SK-N-SH (cell line): ENCODE data around the gene TJP1. TPM values are rescaled to one million over a fixed set of nuclear protein-coding genes. Genes with fewer than 3 reads are reported as not detected.

ENCODE experiments used
- CTCF ChIA-PET: fragments of 300-600, 350-600 bp; formaldehyde crosslinking; extraction: SDS; loops from one replicate; lab custom pipeline; 2021; lab: Yijun Ruan, JAX
- POLR2A ChIA-PET: fragments of 350-600 bp; sonication (Branson Sonifier 250); formaldehyde crosslinking; extraction: SDS; loops from one replicate; lab custom pipeline; 2020; ENCODE audit warnings: antibody characterized with exemption, inconsistent platforms; lab: Yijun Ruan, JAX
- DNase-seq: peaks from one replicate; pipeline ENCODE4 v3.0.0; 2012
- H2AFZ ChIP-seq: fragments of 200-600 bp; sonication (generic); 2 replicates; pipeline ENCODE4 v1.8.1; 2016; ENCODE audit warnings: antibody characterized with exemption, mild to moderate bottlenecking, low read depth
- H3F3A ChIP-seq: fragments of 200-600 bp; sonication (generic); replicated peaks from 2 replicates; pipeline ENCODE3; 2016; ENCODE audit warnings: antibody characterized with exemption, mild to moderate bottlenecking; ENCODE audit not compliant: insufficient read depth
- H3K27ac ChIP-seq, 2 experiments: fragments of 200-500 bp in 1 of 2; fragments of 200-600 bp in 1 of 2; sonication (Bioruptor generic) in 1 of 2; sonication (generic), shearing (Covaris generic) in 1 of 2; 2 replicates each; pipeline versions ENCODE4 v1.5.1 to v1.6.1; 2014 to 2016; ENCODE audit warnings: low read depth in 2 of 2, inconsistent platforms in 1 of 2, low read length in 1 of 2, mild to moderate bottlenecking in 1 of 2, mixed read lengths in 1 of 2
- H3K27me3 ChIP-seq: fragments of 200-600 bp; sonication (generic), shearing (Covaris generic); 2 replicates; pipeline ENCODE4 v1.6.1; 2016; ENCODE audit warnings: mixed run types; ENCODE audit not compliant: insufficient read depth
- H3K36me3 ChIP-seq, 2 experiments: fragments of 200-500 bp in 1 of 2; fragments of 200-600 bp in 1 of 2; sonication (Bioruptor generic) in 1 of 2; sonication (generic) in 1 of 2; replicated peaks in 1 of 2; 2 replicates each; pipeline versions ENCODE3 to v1.5.1; 2014 to 2016; ENCODE audit warnings: low read length in 1 of 2, mild to moderate bottlenecking in 1 of 2; ENCODE audit not compliant: insufficient read depth in 2 of 2, control insufficient read depth in 1 of 2
- H3K4me1 ChIP-seq, 2 experiments: fragments of 200-500 bp in 1 of 2; fragments of 200-600 bp in 1 of 2; sonication (Bioruptor generic) in 1 of 2; sonication (generic), shearing (Covaris generic) in 1 of 2; 2 replicates each; pipeline versions ENCODE4 v1.5.1 to v1.6.1; 2014 to 2016; ENCODE audit warnings: low read depth in 1 of 2, low read length in 1 of 2, mixed run types in 1 of 2; ENCODE audit not compliant: insufficient read depth in 2 of 2, control insufficient read depth in 1 of 2
- H3K4me2 ChIP-seq: fragments of 200-600 bp; sonication (generic), shearing (Covaris generic); 2 replicates; pipeline ENCODE4 v1.6.1; 2017; ENCODE audit warnings: mixed run types
- H3K4me3 ChIP-seq, 2 experiments: fragments of 200-500 bp in 1 of 2; fragments of 200-600 bp in 1 of 2; sonication (Bioruptor generic) in 1 of 2; sonication (generic), shearing (Covaris generic) in 1 of 2; 2 replicates each; pipeline versions ENCODE4 v1.5.1 to v1.8.1; 2014 to 2016; ENCODE audit warnings: low read depth in 2 of 2, inconsistent platforms in 1 of 2, low read length in 1 of 2, mild to moderate bottlenecking in 1 of 2, mixed read lengths in 1 of 2, moderate library complexity in 1 of 2
- H3K79me2 ChIP-seq: fragments of 200-600 bp; sonication (generic); 2 replicates; pipeline ENCODE4 v1.8.1; 2017; ENCODE audit warnings: mild to moderate bottlenecking; ENCODE audit not compliant: insufficient read depth
- H3K9ac ChIP-seq: fragments of 200-600 bp; sonication (generic); 2 replicates; pipeline ENCODE4 v1.6.1; 2017; ENCODE audit warnings: mixed run types
- H3K9me2 ChIP-seq: fragments of 200-600 bp; sonication (generic); 2 replicates; pipeline ENCODE4 v1.6.1; 2017; ENCODE audit warnings: mixed run types
- H3K9me3 ChIP-seq: fragments of 200-600 bp; sonication (generic); 2 replicates; pipeline ENCODE4 v1.6.1; 2017; ENCODE audit warnings: mixed run types, mild to moderate bottlenecking, moderate library complexity
- H4K20me1 ChIP-seq: fragments of 200-600 bp; sonication (generic); 2 replicates; pipeline ENCODE4 v1.6.1; 2017; ENCODE audit warnings: mild to moderate bottlenecking, mixed run types; ENCODE audit not compliant: insufficient read depth
- CTCF ChIP-seq: fragments of 200-600 bp; sonication (generic); IDR thresholded peaks from 2 replicates; pipeline ENCODE4 v1.6.1; 2017; ENCODE audit warnings: antibody characterized with exemption, mild to moderate bottlenecking, moderate library complexity
- EP300 ChIP-seq, 2 experiments: IDR thresholded peaks; 2 replicates each; pipeline versions ENCODE4 v1.4.0 to v1.6.1; 2012; ENCODE audit warnings: borderline replicate concordance in 1 of 2, low read depth in 1 of 2, low read length in 1 of 2
- FOXJ3 ChIP-seq: sonication (generic); formaldehyde crosslinking; IDR thresholded peaks from 2 replicates; pipeline ENCODE4 v1.5.1; 2020; ENCODE audit warnings: mild to moderate bottlenecking, missing genetic modification reagents
- FOXM1 ChIP-seq: IDR thresholded peaks from 2 replicates; pipeline ENCODE4 v1.4.0; 2012; ENCODE audit warnings: low read depth, mild to moderate bottlenecking
- MAX ChIP-seq: IDR thresholded peaks from 2 replicates; pipeline ENCODE4 v1.4.0; 2012; ENCODE audit warnings: low read depth
- MEF2A ChIP-seq: IDR thresholded peaks from 2 replicates; pipeline ENCODE4 v1.4.0; 2012; ENCODE audit warnings: low read depth, borderline replicate concordance
- MXI1 ChIP-seq: IDR thresholded peaks from 2 replicates; pipeline ENCODE4 v1.6.1; 2012; ENCODE audit warnings: mild to moderate bottlenecking, low read depth, low read length, improper control_type of control experiment
- NRF1 ChIP-seq: IDR thresholded peaks from 2 replicates; pipeline ENCODE4 v1.6.1; 2012; ENCODE audit warnings: low read depth, mild to moderate bottlenecking, low read length
- POLR2AphosphoS5 ChIP-seq: IDR thresholded peaks from 2 replicates; pipeline ENCODE4 v1.6.1; 2012; ENCODE audit warnings: low read depth, low read length
- SIN3A ChIP-seq: IDR thresholded peaks from 2 replicates; pipeline ENCODE4 v1.6.1; 2012; ENCODE audit warnings: low read depth, mild to moderate bottlenecking, low read length, moderate library complexity, borderline replicate concordance
- SMC3 ChIP-seq: IDR thresholded peaks from 2 replicates; pipeline ENCODE4 v1.6.1; 2012; ENCODE audit warnings: low read depth, low read length, improper control_type of control experiment
- TEAD4 ChIP-seq: IDR thresholded peaks from 2 replicates; pipeline ENCODE4 v1.4.0; 2012; ENCODE audit warnings: mild to moderate bottlenecking, borderline replicate concordance; ENCODE audit not compliant: insufficient read depth
- USF1 ChIP-seq: IDR thresholded peaks from 2 replicates; pipeline ENCODE4 v1.4.0; 2012; ENCODE audit warnings: low read depth, borderline replicate concordance
- USF2 ChIP-seq: fragments of 150-350 bp; IDR thresholded peaks from 2 replicates; pipeline ENCODE4 v1.6.1; 2017; ENCODE audit warnings: antibody characterized with exemption, low read length, low read depth, borderline replicate concordance
- WGBS: methylation state at CpG from one replicate; pipeline ENCODE4 v1.1.6; 2017; ENCODE audit warnings: low lambda C conversion rate; 5-methylcytosine and 5-hydroxymethylcytosine counted together
- polyA plus RNA-seq, 3 experiments: library from polyadenylated mRNA; depleted of rRNA; stranded (reverse); fragments of >200 nt; gene quantifications; 2 replicates each; pipeline ENCODE4 v1.2.3, GENCODE V29; 2012
- TF ChIP-seq, protein P1 (sequence below): IDR thresholded peaks from 2 replicates; pipeline ENCODE4; 2012

Gene TJP1
- polyA plus RNA-seq, 1 of the 3 experiments (the other 2 are of a cell fraction), result 17.5 TPM

- POLR2A ChIA-PET, result no interaction called here
- WGBS, result 31% methylated on average over 17 of the region's 31 CpGs
- no peak for TF ChIP-seq EP300 (IDR thresholded peaks at IDR 0.05; ENCODE audit: borderline replicate concordance in 1 of 2, low read depth in 1 of 2, low read length in 1 of 2)
- TF ChIP-seq USF2, result no peak
- 0 out of 2 replicates have a peak, but pooled peaks have one; percentile 24 for TF ChIP-seq SIN3A
- TF ChIP-seq, protein P1, sequence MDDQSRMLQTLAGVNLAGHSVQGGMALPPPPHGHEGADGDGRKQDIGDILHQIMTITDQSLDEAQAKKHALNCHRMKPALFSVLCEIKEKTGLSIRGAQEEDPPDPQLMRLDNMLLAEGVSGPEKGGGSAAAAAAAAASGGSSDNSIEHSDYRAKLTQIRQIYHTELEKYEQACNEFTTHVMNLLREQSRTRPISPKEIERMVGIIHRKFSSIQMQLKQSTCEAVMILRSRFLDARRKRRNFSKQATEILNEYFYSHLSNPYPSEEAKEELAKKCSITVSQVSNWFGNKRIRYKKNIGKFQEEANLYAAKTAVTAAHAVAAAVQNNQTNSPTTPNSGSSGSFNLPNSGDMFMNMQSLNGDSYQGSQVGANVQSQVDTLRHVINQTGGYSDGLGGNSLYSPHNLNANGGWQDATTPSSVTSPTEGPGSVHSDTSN, result no peak
- TF ChIP-seq MAX, result peak; percentile 89
- peak; percentile 79 for TF ChIP-seq MXI1
- TF ChIP-seq MEF2A, result no peak
- no peak for TF ChIP-seq CTCF
- no peak for TF ChIP-seq FOXM1
- TF ChIP-seq POLR2AphosphoS5, result no peak
- 0 out of 2 replicates have a peak, but pooled peaks have one; percentile 22 for TF ChIP-seq FOXJ3 (CRISPR knock-in tag)
- TF ChIP-seq USF1, result no peak
- TF ChIP-seq NRF1, result no peak
- TF ChIP-seq SMC3, result no peak
- no peak for TF ChIP-seq TEAD4
Measured at GRCh38 chr15:29822684-29823459, 604 bp upstream of the TJP1 start.

More at GRCh38 chr15:29822684-29823459, 604 bp upstream of the TJP1 start:
- Histone ChIP-seq H3K4me2 (peak overlapping the region; percentile 86), H3K4me3 (peak overlapping the region; percentile 74 to 84), H3K9me2 (no peaks in the 10 kb centered on the region), H3K79me2 (peaks cover 36% of the 10 kb centered on the region), H3K36me3 (no peaks in the 10 kb centered on the region), H3K9ac (peak overlapping the region; percentile 55; the same call in 1 of the 2 replicates), H2AFZ (peak overlapping the region; percentile 95), H4K20me1 (peaks cover 32% of the 10 kb centered on the region), H3K27me3 (no peaks in the 10 kb centered on the region; the same call in 1 of the 2 replicates), H3K4me1 (peaks cover 10 to 14% of the 10 kb centered on the region in 2 experiments; a peak in 3 of 4 replicates), H3F3A (peaks cover 7% of the 10 kb centered on the region), H3K27ac (peak overlapping the region; percentile 67 to 81), H3K9me3 (no peaks in the 10 kb centered on the region)
- CTCF ChIA-PET, result interaction anchor here (0.6 to 2.1 kb wide), 5 partner anchors 11 to 154 kb away, joined by 3 to 5 read pairs (median 3); no protein-coding TSS in a partner anchor
- DNase-seq, result no peak
